Tibial nerve (tissue), 4 donors: ENCODE results near the gene FARP1. TPM values are rescaled to one million over a fixed set of nuclear protein-coding genes. Genes with fewer than 3 reads are reported as not detected.
A peak's percentile ranks its signal among the peaks of the same experiment; 100 is the strongest.

Experiments
- DNase-seq, 2 donors: peaks; one replicate each; pipeline ENCODE4 v3.0.0-alpha.2; 2019; ENCODE audit warnings: low spot score in 2 of 2
- H3K27ac ChIP-seq, 4 donors: fragments of 200-600 bp; sonication (generic) in 3 of 4; one replicate each; pipeline ENCODE4 v1.5.1; 2017 to 2019; ENCODE audit warnings: mild to moderate bottlenecking in 1 of 4
- H3K27me3 ChIP-seq, 2 donors: fragments of 200-600 bp; sonication (generic) in 1 of 2; one replicate each; pipeline versions ENCODE4 v1.5.1 to v1.6.0; 2017 to 2019
- H3K36me3 ChIP-seq, 3 donors: fragments of 200-600 bp; sonication (generic); one replicate each; pipeline ENCODE4 v1.5.1; 2018 to 2019
- H3K4me1 ChIP-seq, 4 donors: fragments of 200-600 bp; sonication (generic) in 3 of 4; one replicate each; pipeline ENCODE4 v1.5.1; 2017 to 2019
- H3K4me3 ChIP-seq, 4 donors: fragments of 200-600 bp; sonication (generic) in 3 of 4; one replicate each; pipeline ENCODE4 v1.5.1; 2017 to 2019; ENCODE audit warnings: mild to moderate bottlenecking in 1 of 4, moderate library complexity in 1 of 4
- H3K9me3 ChIP-seq, 4 donors: fragments of 200-600 bp; sonication (generic) in 3 of 4; one replicate each; pipeline ENCODE4 v1.5.1; 2017 to 2019
- EP300 ChIP-seq, 2 donors: sonication (generic); formaldehyde crosslinking; IDR thresholded peaks; one replicate each; pipeline ENCODE4 v1.6.1; 2017; ENCODE audit warnings: antibody characterized with exemption in 2 of 2, mild to moderate bottlenecking in 1 of 2
- POLR2A ChIP-seq, 2 donors: fragments of 450-650 bp; IDR thresholded peaks; one replicate each; pipeline ENCODE4 v1.6.1; 2017; ENCODE audit warnings: antibody characterized with exemption in 2 of 2, mild to moderate bottlenecking in 2 of 2, moderate library complexity in 2 of 2
- WGBS, 2 donors: methylation state at CpG; one replicate each; pipeline ENCODE4 v1.1.5; 2018; 5-methylcytosine and 5-hydroxymethylcytosine counted together
- total RNA-seq, 4 donors: library from RNA; depleted of rRNA; stranded (reverse); fragments of >200 nt; gene quantifications; one replicate each; pipeline ENCODE4 v1.1.0, GENCODE V29; 2016
- TF ChIP-seq, protein P1 (sequence below), 5 experiments: fragments of 200-600 bp in 3 of 5; fragments of 450-650 bp in 2 of 5; sonication (generic) in 3 of 5; IDR thresholded peaks; one replicate each; pipeline ENCODE4 v1.5.1; 2016 to 2019; ENCODE audit warnings: antibody characterized with exemption in 5 of 5, mild to moderate bottlenecking in 3 of 5, moderate library complexity in 2 of 5

The FARP1 gene, protein sequence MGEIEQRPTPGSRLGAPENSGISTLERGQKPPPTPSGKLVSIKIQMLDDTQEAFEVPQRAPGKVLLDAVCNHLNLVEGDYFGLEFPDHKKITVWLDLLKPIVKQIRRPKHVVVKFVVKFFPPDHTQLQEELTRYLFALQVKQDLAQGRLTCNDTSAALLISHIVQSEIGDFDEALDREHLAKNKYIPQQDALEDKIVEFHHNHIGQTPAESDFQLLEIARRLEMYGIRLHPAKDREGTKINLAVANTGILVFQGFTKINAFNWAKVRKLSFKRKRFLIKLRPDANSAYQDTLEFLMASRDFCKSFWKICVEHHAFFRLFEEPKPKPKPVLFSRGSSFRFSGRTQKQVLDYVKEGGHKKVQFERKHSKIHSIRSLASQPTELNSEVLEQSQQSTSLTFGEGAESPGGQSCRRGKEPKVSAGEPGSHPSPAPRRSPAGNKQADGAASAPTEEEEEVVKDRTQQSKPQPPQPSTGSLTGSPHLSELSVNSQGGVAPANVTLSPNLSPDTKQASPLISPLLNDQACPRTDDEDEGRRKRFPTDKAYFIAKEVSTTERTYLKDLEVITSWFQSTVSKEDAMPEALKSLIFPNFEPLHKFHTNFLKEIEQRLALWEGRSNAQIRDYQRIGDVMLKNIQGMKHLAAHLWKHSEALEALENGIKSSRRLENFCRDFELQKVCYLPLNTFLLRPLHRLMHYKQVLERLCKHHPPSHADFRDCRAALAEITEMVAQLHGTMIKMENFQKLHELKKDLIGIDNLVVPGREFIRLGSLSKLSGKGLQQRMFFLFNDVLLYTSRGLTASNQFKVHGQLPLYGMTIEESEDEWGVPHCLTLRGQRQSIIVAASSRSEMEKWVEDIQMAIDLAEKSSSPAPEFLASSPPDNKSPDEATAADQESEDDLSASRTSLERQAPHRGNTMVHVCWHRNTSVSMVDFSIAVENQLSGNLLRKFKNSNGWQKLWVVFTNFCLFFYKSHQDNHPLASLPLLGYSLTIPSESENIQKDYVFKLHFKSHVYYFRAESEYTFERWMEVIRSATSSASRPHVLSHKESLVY
- total RNA-seq = 10 to 100 TPM; 21.4 to 28.5 (median 24.9) TPM

DNA sequence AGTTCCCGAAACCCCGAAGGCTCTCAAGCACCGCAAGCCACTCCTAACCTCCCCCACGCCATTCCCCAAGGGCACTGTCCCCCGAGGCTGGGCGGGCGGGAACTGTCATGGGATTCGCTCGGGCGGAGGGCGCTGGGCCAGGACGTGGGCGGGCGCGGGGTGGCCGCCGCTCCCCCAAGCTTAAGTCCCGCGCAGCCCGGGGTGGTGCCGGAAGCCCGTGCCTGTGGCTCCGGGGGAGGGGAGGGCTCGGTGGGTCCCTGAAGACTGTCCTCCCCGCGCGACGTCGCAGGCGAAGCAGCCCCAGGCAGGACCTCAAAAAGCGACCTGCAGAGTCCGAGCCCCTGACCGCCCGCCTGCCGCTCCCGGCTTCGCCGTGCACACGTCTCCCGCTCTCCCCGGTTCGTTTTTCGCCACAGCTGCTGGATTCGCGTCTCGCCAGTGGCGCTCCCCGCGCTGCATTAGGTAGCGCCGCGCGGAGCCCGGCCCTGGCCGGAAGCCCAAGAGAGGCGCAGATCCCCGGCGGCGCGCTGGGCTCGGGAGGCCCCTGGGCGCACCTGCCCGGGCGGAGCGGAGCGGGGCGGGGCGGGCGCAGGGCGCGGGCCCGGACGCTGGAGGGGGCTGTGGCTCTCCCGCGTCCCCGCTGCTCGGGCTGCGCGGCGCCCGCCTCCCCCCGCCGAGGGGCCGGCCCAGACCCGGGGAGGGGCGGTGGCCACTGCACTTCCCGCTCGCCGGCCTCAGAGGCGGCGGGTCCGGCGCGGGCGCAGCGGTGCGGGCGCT is at the start of gene FARP1:
TSS of gene FARP1 (plus strand) at position 715 of the 777 bp plus-strand sequence. CDS start 70,149 bp downstream, outside the sequence.
- Histone ChIP-seq H3K36me3 (no peaks in the 10 kb centered on the region), H3K27ac (peak within 1 kb of the TSS in 2 of 4 donors; percentile 53 to 68), H3K9me3 (no peaks in the 10 kb centered on the region), H3K27me3 (no peaks in the 10 kb centered on the region), H3K4me1 (peaks cover 0 to 25% (median 0%) of the 10 kb centered on the region in 4 donors), H3K4me3 (peak within 1 kb of the TSS; percentile 52 to 72 (median 58))
- 2% methylated on average over 43 to 44 of the region's 98 CpGs for WGBS, 2 donors
- peak; percentile 41 to 58 for DNase-seq
- TF ChIP-seq EP300 (IDR thresholded peaks at IDR 0.05) = no peak
- TF ChIP-seq, protein P1, sequence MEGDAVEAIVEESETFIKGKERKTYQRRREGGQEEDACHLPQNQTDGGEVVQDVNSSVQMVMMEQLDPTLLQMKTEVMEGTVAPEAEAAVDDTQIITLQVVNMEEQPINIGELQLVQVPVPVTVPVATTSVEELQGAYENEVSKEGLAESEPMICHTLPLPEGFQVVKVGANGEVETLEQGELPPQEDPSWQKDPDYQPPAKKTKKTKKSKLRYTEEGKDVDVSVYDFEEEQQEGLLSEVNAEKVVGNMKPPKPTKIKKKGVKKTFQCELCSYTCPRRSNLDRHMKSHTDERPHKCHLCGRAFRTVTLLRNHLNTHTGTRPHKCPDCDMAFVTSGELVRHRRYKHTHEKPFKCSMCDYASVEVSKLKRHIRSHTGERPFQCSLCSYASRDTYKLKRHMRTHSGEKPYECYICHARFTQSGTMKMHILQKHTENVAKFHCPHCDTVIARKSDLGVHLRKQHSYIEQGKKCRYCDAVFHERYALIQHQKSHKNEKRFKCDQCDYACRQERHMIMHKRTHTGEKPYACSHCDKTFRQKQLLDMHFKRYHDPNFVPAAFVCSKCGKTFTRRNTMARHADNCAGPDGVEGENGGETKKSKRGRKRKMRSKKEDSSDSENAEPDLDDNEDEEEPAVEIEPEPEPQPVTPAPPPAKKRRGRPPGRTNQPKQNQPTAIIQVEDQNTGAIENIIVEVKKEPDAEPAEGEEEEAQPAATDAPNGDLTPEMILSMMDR (IDR thresholded peaks at IDR 0.05) = peak; percentile 6 to 74 (median 61)
- peak; percentile 6 to 43 for TF ChIP-seq POLR2A (IDR thresholded peaks at IDR 0.05)

DNA sequence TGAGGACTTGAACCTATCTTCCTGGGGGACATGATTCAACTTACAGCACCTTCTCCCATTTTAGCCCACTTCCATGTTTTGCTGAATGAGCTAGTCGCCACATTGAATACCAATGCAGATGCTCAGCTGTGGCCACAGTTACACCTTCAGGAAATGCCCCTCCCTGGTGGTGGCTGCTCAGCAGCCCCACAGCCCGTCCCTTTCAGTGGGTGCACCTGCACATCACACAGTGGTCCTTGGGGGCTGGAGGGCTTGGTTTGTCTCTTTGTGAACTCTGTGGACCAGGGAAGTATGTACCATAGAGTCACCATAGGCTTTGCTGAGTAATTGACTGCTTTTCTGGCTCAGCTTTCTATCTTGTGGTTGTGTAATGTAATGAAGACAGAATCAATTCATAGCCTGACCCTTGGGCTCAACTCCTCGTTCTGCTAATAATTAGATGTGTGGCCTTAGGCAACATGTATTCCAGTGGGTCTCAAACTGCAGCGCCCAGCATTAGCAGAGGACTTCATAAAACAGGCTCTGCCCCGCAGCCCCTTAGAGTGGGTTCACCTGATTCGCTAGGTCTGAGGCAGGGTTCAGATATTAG is 48.1 kb upstream of the FARP1 start:
- peaks cover 0 to 7% (median 0%) of the 10 kb centered on the region in 4 donors for H3K9me3 ChIP-seq
- TF ChIP-seq POLR2A (IDR thresholded peaks at IDR 0.05) = no peak
- TF ChIP-seq, protein P1 (IDR thresholded peaks at IDR 0.05) = no peak
- TF ChIP-seq EP300 (IDR thresholded peaks at IDR 0.05) = no peak
- no peaks in the 10 kb centered on the region for H3K4me1 ChIP-seq
- H3K27me3 ChIP-seq = no peaks in the 10 kb centered on the region
- H3K27ac ChIP-seq = no peak overlapping the region
- H3K36me3 ChIP-seq = no peaks in the 10 kb centered on the region
- no peak for DNase-seq
- no peak overlapping the region for H3K4me3 ChIP-seq
- 78 to 80% methylated on average over 6 of the region's 6 CpGs for WGBS, 2 donors

DNA sequence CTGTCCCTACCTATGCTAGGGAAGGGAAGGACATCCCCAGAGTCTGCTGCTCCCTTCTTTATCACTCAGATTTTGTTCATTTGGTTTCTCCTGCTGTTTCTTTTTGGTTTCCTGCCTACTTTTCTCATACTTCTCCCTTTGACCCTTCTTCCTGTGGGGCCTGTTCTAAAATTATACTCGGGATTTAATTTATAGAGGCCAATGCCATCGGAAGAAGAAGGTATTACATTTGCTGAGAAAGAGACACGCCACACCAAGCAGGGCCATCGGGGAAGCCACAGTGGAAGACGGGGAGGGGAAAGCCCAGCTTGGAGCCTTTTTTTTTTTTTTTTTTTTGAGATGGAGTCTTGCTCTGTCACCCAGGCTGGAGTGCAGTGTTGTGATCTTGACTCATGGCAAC is 46.8 kb upstream of the FARP1 start:
- 30 to 53% methylated on average over 5 of the region's 5 CpGs for WGBS, 2 donors
- Histone ChIP-seq H3K4me1 (no peaks in the 10 kb centered on the region), H3K4me3 (no peak overlapping the region), H3K36me3 (no peaks in the 10 kb centered on the region), H3K27me3 (no peaks in the 10 kb centered on the region), H3K27ac (no peak overlapping the region), H3K9me3 (no peaks in the 10 kb centered on the region)
- TF ChIP-seq EP300 (IDR thresholded peaks at IDR 0.05) (no peak), POLR2A (IDR thresholded peaks at IDR 0.05) (no peak)
- TF ChIP-seq, protein P1 (IDR thresholded peaks at IDR 0.05) = no peak
- no peak for DNase-seq

DNA sequence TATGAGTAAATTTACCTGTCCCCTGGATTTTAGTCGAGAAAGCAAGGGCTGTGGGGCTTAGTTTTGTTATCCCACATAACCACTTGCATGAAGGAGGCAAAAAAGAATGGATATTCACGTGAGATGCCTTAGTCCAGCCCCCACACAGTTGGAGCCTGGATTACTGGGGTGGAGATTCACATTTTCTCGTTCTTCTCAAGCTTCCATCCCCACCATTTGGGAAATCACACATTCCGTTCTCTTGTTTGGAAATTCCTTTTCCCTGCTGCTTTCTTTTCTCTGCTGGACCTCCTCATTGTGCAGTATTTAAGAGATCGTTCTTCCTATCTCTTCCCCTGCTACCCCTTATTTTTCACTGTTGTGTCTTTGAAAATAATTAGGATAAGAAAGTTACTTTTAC is 45.1 kb upstream of the FARP1 start:
- no peaks in the 10 kb centered on the region for H3K36me3 ChIP-seq
- TF ChIP-seq POLR2A (IDR thresholded peaks at IDR 0.05) = no peak
- no peak for TF ChIP-seq EP300 (IDR thresholded peaks at IDR 0.05)
- TF ChIP-seq, protein P1 (IDR thresholded peaks at IDR 0.05) = no peak
- H3K4me1 ChIP-seq = no peaks in the 10 kb centered on the region
- H3K4me3 ChIP-seq = no peak overlapping the region
- 62 to 64% methylated on average over 5 of the region's 5 CpGs for WGBS, 2 donors
- no peaks in the 10 kb centered on the region for H3K27me3 ChIP-seq
- no peak for DNase-seq
- no peak overlapping the region for H3K27ac ChIP-seq
- no peaks in the 10 kb centered on the region for H3K9me3 ChIP-seq
